Neuronal stem cell (in vitro differentiated cells): ENCODE measurements around the gene AIFM1.

ENCODE experiments used
- DNase-seq: peaks from one replicate; pipeline ENCODE4 v3.0.0-alpha.2; 2013; ENCODE audit warnings: low spot score
- H2AFZ ChIP-seq: one replicate; pipeline ENCODE4 v1.6.1; 2013; ENCODE audit warnings: mild to moderate bottlenecking, low read length, inconsistent platforms
- H2AK5ac ChIP-seq: 2 replicates; pipeline ENCODE4 v1.6.1; 2013; ENCODE audit warnings: low read depth, mild to moderate bottlenecking, inconsistent platforms, low read length, moderate library complexity, mixed read lengths
- H2BK120ac ChIP-seq: 2 replicates; pipeline ENCODE4 v1.6.1; 2013; ENCODE audit warnings: low read depth, mild to moderate bottlenecking, inconsistent platforms, low read length, moderate library complexity, mixed read lengths
- H2BK12ac ChIP-seq: one replicate; pipeline ENCODE4 v1.6.1; 2013; ENCODE audit warnings: low read length, inconsistent platforms
- H2BK15ac ChIP-seq: 2 replicates; pipeline ENCODE4 v1.6.1; 2013; ENCODE audit warnings: mild to moderate bottlenecking, low read length, inconsistent platforms, mixed read lengths
- H2BK5ac ChIP-seq: one replicate; pipeline ENCODE4 v1.6.1; 2013; ENCODE audit warnings: inconsistent platforms, mild to moderate bottlenecking, low read length, moderate library complexity
- H3K14ac ChIP-seq: one replicate; pipeline ENCODE4 v1.6.1; 2013; ENCODE audit warnings: low read length, inconsistent platforms
- H3K18ac ChIP-seq: 2 replicates; pipeline ENCODE4 v1.6.1; 2013; ENCODE audit warnings: low read length, inconsistent platforms
- H3K23ac ChIP-seq: 2 replicates; pipeline ENCODE4 v1.6.1; 2013; ENCODE audit warnings: low read depth, mild to moderate bottlenecking, mixed read lengths, low read length, inconsistent platforms; ENCODE audit not compliant: poor library complexity
- H3K27ac ChIP-seq: replicated peaks from 3 replicates; pipeline ENCODE4 v1.5.1; 2013; ENCODE audit warnings: low read length, inconsistent platforms
- H3K27me3 ChIP-seq, 3 experiments: 2 replicates each; pipeline ENCODE4 v1.6.1; 2013; ENCODE audit warnings: low read length in 3 of 3, mild to moderate bottlenecking in 2 of 3, inconsistent platforms in 1 of 3, low read depth in 1 of 3, mixed read lengths in 1 of 3, moderate library complexity in 1 of 3; ENCODE audit not compliant: control insufficient read depth in 3 of 3, insufficient read depth in 3 of 3
- H3K36me3 ChIP-seq, 2 donors: replicated peaks in 1 of 2; 2 replicates each; pipeline ENCODE4 v1.6.1; 2013; ENCODE audit warnings: low read length in 2 of 2; ENCODE audit not compliant: control insufficient read depth in 2 of 2, insufficient read depth in 2 of 2
- H3K4ac ChIP-seq: 2 replicates; pipeline ENCODE4 v1.6.1; 2013; ENCODE audit warnings: inconsistent platforms, mild to moderate bottlenecking, low read length, moderate library complexity
- H3K4me1 ChIP-seq, 2 donors: 1 replicate in 1 of 2; 2 replicates in 1 of 2; pipeline ENCODE4 v1.6.1; 2013; ENCODE audit warnings: low read length in 2 of 2, low read depth in 1 of 2; ENCODE audit not compliant: control insufficient read depth in 2 of 2, insufficient read depth in 1 of 2
- H3K4me2 ChIP-seq: one replicate; pipeline ENCODE4 v1.6.1; 2013; ENCODE audit warnings: mild to moderate bottlenecking, low read length, inconsistent platforms; ENCODE audit not compliant: insufficient read depth, poor library complexity, severe bottlenecking
- H3K4me3 ChIP-seq, 2 donors: 2 replicates each; pipeline ENCODE4 v1.5.1; 2013; ENCODE audit warnings: low read length in 2 of 2, mild to moderate bottlenecking in 2 of 2, inconsistent platforms in 1 of 2, moderate library complexity in 1 of 2
- H3K79me1 ChIP-seq: one replicate; pipeline ENCODE4 v1.6.1; 2013; ENCODE audit warnings: low read depth, mild to moderate bottlenecking, inconsistent platforms, low read length, moderate library complexity
- H3K9ac ChIP-seq: one replicate; pipeline ENCODE4 v1.6.1; 2013; ENCODE audit warnings: mild to moderate bottlenecking, low read depth, low read length, inconsistent platforms; ENCODE audit not compliant: poor library complexity
- H3K9me3 ChIP-seq, 2 donors: replicated peaks in 1 of 2; 2 replicates each; pipeline versions ENCODE3 to v1.6.1; 2013; ENCODE audit warnings: low read length in 2 of 2, mild to moderate bottlenecking in 2 of 2, inconsistent platforms in 1 of 2, low read depth in 1 of 2, mixed read lengths in 1 of 2, moderate library complexity in 1 of 2; ENCODE audit not compliant: control insufficient read depth in 2 of 2, insufficient read depth in 1 of 2
- H4K8ac ChIP-seq: one replicate; pipeline ENCODE4 v1.6.1; 2013; ENCODE audit warnings: low read depth, mild to moderate bottlenecking, inconsistent platforms, low read length, moderate library complexity
- H4K91ac ChIP-seq: one replicate; pipeline ENCODE4 v1.6.1; 2013; ENCODE audit warnings: low read length, low read depth, mild to moderate bottlenecking, inconsistent platforms; ENCODE audit not compliant: poor library complexity
- WGBS, 2 donors: extraction: QIAGEN DNeasy Blood & Tissue Kit; methylation state at CpG; one replicate each; pipeline ENCODE4 v1.1.7; 2013; ENCODE audit warnings: missing lambda C conversion rate in 2 of 2, mixed read lengths in 1 of 2; ENCODE audit not compliant: insufficient read length in 2 of 2, insufficient replicate concordance in 1 of 2; ENCODE audit errors: extremely low coverage in 2 of 2; 5-methylcytosine and 5-hydroxymethylcytosine counted together

AIFM1 gene

DNA sequence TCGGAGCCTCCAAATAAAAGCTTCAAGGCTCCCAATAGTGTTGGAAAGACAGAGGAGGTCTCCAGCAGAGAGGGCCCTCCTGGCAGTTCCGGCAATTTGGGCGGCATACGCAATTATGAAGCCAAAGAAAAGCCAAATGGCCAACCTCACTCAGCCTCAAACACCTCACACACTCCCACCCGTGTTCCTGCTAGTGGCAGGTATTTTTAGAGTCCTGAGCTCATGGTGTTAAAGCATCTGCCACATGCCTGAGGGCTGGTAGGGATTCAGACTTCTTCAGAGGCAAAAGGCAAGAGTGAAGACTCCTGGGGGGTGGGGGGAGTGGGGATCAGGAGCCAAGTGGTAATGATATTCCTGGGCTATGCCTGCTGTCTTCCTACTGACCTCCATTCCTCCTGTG lies 13.5 kb upstream of the AIFM1 start:
- Histone ChIP-seq H3K9ac (no peak overlapping the region), H3K14ac (no peak overlapping the region), H2BK12ac (no peak overlapping the region), H3K4ac (no peak overlapping the region), H3K27ac (no peak overlapping the region), H2AK5ac (no peak overlapping the region), H2AFZ (no peak overlapping the region), H3K4me3 (no peak overlapping the region), H3K4me1 (peaks cover 0 to 5% of the 10 kb centered on the region in 2 donors), H2BK15ac (no peak overlapping the region), H3K27me3 (no peaks in the 10 kb centered on the region), H4K8ac (no peak overlapping the region), H3K36me3 (peaks cover 0 to 1% of the 10 kb centered on the region in 2 donors), H3K23ac (no peak overlapping the region), H2BK120ac (no peak overlapping the region), H2BK5ac (no peak overlapping the region), H3K79me1 (no peaks in the 10 kb centered on the region), H3K9me3 (no peaks in the 10 kb centered on the region), H3K18ac (no peak overlapping the region), H4K91ac (no peak overlapping the region), H3K4me2 (no peak overlapping the region)
- DNase-seq: no peak
- no CpG with 5 or more reads among the region's 5 CpGs for WGBS, 2 donors

DNA sequence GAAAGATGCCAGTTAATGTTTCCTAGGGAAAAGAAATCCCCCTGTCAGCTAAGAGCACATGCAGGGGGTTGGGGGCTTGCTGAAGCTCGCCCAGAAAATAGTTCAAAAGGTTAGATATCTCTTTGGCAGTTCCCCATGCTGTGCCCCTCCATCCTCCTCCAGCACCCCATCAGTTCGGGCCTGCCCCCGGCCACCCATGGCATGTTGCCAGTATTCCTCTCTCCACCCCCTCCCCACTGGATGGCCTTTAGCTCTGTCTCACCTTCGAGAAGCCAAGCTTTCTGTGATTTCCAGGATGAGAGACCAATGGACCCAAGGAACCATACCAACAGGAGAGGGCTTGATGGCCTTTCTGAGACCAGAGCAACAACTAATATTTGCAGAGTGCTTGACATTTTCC lies 11.3 kb upstream of the AIFM1 start:
- no peaks in the 10 kb centered on the region for H3K36me3 ChIP-seq

DNA sequence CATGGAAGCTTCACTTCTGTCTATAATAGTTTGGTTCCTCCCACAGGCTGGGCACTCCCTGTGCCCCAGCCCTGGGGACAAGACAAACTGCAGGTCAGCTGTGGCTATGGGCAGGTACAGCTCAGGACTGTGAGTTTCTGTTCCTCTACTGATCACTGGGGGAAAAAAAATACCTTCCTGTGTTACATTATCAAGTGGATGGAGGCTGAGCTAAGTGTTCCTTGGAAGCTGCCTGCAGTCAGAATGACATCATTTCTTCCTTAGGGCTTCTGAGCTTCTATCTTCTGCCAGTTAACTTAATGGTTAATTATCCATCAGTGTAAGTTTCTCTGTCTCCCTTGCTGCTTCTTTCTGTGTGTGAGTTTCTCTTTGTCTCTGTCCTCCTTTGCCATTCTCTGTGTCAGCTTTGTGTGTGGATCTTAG lies 10.7 kb upstream of the AIFM1 start:
- H3K23ac ChIP-seq: no peak overlapping the region
- H3K4me1 ChIP-seq: peaks cover 3 to 9% of the 10 kb centered on the region in 2 donors
- no peak overlapping the region for H4K8ac ChIP-seq
- no peak overlapping the region for H2BK120ac ChIP-seq
- H4K91ac ChIP-seq: no peak overlapping the region
- no peak overlapping the region for H2BK15ac ChIP-seq
- no peak overlapping the region for H3K14ac ChIP-seq
- peak overlapping the region; percentile 7 for H2AFZ ChIP-seq
- H3K4ac ChIP-seq: no peak overlapping the region
- no peak for DNase-seq
- H3K36me3 ChIP-seq: no peaks in the 10 kb centered on the region
- H3K27ac ChIP-seq: no peak overlapping the region
- H2BK12ac ChIP-seq: no peak overlapping the region
- no peak overlapping the region for H3K9ac ChIP-seq
- no peak overlapping the region for H3K4me2 ChIP-seq
- H3K9me3 ChIP-seq: no peaks in the 10 kb centered on the region
- H3K18ac ChIP-seq: no peak overlapping the region
- no peaks in the 10 kb centered on the region for H3K27me3 ChIP-seq
- H2BK5ac ChIP-seq: no peak overlapping the region
- no peak overlapping the region for H2AK5ac ChIP-seq
- H3K4me3 ChIP-seq: no peak overlapping the region
- H3K79me1 ChIP-seq: no peaks in the 10 kb centered on the region

More for the DNA sequence above, 11.3 kb upstream of the AIFM1 start:
- H2BK120ac ChIP-seq: no peak overlapping the region
- no peak for DNase-seq
- H3K27me3 ChIP-seq: no peaks in the 10 kb centered on the region
- no peaks in the 10 kb centered on the region for H3K9me3 ChIP-seq
- no peak overlapping the region for H3K4me3 ChIP-seq
- H2AK5ac ChIP-seq: no peak overlapping the region
- H4K91ac ChIP-seq: no peak overlapping the region
- H2BK15ac ChIP-seq: no peak overlapping the region
- H3K9ac ChIP-seq: no peak overlapping the region
- H3K14ac ChIP-seq: no peak overlapping the region
- no CpG with 5 or more reads among the region's 4 CpGs for WGBS, 2 donors
- H4K8ac ChIP-seq: no peak overlapping the region
- peaks cover 3 to 9% of the 10 kb centered on the region in 2 donors for H3K4me1 ChIP-seq
- H3K4ac ChIP-seq: no peak overlapping the region
- H3K23ac ChIP-seq: no peak overlapping the region
- H2BK5ac ChIP-seq: no peak overlapping the region
- H3K4me2 ChIP-seq: no peak overlapping the region
- no peak overlapping the region for H2BK12ac ChIP-seq
- H2AFZ ChIP-seq: no peak overlapping the region
- H3K79me1 ChIP-seq: no peaks in the 10 kb centered on the region
- no peak overlapping the region for H3K27ac ChIP-seq
- no peak overlapping the region for H3K18ac ChIP-seq

DNA sequence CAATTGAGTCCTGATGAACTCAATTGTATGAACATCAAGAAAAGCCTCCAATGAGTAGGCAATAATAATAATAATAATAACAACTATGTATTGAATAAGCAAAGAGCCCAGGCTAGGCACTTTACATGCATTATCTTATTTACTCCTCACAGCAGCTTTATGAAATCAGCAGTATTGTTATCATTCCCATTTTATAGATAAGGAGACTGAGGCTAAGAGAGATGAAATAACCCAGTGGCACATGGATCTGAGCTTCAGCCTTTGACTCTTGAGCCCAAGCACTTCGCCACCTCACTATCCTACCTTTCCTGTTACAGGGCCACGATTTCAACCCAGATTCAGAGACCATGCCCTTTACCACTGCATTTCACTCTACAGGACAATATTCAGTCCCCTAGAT lies 9.3 kb upstream of the AIFM1 start:
- WGBS, 2 donors: no CpG with 5 or more reads among the region's 2 CpGs
- no peaks in the 10 kb centered on the region for H3K36me3 ChIP-seq

More for the DNA sequence above, 9.3 kb upstream of the AIFM1 start:
- Histone ChIP-seq H2BK120ac (no peak overlapping the region), H3K4me1 (peaks cover 7 to 12% of the 10 kb centered on the region in 2 donors), H3K14ac (no peak overlapping the region), H4K91ac (no peak overlapping the region), H3K4me3 (no peak overlapping the region), H3K4ac (no peak overlapping the region), H2BK12ac (no peak overlapping the region), H2AFZ (no peak overlapping the region), H3K9ac (no peak overlapping the region), H3K23ac (no peak overlapping the region), H2AK5ac (no peak overlapping the region), H2BK15ac (no peak overlapping the region), H4K8ac (no peak overlapping the region), H3K27me3 (no peaks in the 10 kb centered on the region), H3K4me2 (no peak overlapping the region), H3K18ac (no peak overlapping the region), H3K79me1 (no peaks in the 10 kb centered on the region), H2BK5ac (no peak overlapping the region), H3K27ac (no peak overlapping the region), H3K9me3 (no peaks in the 10 kb centered on the region)
- no peak for DNase-seq
